GM12801 (cell line): ENCODE measurements around the gene ANKRD61.

Experiments
- TF ChIP-seq, protein P1 (sequence below): IDR thresholded peaks from one replicate; pipeline ENCODE4 v1.5.1; 2011; ENCODE audit warnings: control low read depth; ENCODE audit not compliant: insufficient read length; ENCODE audit errors: extremely low read depth

The ANKRD61 gene

DNA sequence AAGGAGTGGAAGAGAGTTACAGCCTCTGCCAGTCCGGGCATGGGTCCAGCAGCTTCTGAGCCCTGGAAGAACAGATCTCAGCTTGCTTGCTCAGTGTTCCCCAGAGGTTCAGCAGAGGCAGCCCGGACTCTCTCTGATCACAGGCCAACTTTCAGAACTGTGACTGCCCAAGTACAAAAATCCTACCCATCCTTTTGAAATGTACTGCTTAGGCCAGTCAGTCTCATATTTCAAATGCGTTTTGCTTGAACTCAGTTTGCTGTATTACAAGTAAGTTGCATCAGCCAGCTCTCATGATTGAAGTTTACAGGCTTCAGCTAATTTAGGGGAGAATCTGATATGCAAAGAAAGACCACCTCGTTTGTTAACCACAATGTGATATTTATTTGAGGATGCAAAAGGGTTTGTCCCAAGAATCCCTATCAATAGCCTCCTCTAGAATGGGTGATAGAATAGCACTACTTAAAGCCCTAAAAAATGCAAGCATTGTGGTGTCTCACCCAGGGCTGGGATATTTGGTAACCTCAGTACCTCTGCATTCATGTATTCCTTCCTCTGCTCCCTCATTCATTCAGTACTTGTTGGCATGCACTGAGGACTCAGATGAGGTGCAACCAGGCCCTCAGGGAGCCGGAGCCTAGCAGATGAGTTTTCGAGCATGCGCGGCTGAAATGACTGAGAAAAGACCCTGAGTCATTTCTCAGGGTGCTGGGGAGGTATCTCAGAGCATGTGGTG lies 15.1 kb upstream of the ANKRD61 start:
- TF ChIP-seq, protein P1, sequence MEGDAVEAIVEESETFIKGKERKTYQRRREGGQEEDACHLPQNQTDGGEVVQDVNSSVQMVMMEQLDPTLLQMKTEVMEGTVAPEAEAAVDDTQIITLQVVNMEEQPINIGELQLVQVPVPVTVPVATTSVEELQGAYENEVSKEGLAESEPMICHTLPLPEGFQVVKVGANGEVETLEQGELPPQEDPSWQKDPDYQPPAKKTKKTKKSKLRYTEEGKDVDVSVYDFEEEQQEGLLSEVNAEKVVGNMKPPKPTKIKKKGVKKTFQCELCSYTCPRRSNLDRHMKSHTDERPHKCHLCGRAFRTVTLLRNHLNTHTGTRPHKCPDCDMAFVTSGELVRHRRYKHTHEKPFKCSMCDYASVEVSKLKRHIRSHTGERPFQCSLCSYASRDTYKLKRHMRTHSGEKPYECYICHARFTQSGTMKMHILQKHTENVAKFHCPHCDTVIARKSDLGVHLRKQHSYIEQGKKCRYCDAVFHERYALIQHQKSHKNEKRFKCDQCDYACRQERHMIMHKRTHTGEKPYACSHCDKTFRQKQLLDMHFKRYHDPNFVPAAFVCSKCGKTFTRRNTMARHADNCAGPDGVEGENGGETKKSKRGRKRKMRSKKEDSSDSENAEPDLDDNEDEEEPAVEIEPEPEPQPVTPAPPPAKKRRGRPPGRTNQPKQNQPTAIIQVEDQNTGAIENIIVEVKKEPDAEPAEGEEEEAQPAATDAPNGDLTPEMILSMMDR = no peak

DNA sequence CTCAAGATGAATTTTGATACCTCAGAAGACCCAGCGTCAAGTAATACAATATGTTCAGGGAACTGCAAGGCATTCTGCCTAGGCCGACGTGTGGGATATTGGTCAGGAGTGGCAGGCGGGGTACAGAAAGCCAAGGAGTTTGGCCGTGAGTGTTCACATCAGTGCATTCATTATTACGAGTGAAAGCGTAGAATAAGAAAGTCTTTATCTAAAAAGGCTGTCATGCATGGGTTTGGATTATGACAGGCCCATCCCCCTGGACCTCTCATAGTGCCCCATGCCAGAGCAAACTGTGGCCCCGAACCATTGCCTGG lies 14.6 kb upstream of the ANKRD61 start:
- TF ChIP-seq, protein P1 = no peak

DNA sequence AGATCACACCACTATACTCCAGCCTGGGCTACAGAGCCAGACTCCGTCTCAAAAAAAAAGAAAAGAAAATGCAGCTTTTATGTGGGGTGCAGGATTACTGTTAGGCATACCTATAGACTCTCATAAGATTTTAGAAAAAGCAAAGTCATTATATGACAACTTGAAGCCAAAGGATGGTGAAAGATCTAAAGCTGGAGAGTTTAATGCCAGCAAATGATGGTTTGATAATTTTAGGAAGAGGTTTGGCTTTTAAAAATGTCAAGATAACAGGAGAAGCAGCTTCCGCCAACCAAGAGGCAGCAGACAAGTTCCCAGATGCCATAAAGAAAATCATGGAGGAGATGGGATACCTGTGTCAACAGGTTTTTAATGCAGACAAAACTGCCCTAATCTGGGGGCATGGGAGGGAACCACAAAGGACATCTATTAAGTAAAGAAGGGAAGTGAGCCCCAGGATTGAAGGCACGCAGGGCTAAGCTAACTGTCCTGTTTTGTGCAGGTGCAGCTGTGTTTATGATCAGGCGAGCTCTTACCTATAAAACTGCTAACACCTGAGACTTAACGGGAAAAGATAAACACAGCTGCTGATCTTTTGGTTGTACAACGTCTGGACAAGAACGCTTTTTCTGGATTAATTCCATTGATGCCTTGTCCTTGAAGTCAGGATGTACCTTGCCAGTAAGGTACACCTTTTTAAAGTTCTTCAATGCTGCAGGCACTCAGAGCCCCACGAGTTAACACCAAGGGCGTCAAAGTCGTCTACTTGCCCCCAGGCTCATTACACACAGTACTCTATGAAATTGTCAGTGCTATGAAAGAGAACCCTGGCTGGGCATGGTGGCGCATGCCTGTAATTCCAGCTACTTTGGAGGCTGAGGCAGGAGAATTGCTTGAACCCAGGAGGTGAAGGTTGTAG lies 10.5 kb upstream of the ANKRD61 start:
- TF ChIP-seq, protein P1 = no peak

DNA sequence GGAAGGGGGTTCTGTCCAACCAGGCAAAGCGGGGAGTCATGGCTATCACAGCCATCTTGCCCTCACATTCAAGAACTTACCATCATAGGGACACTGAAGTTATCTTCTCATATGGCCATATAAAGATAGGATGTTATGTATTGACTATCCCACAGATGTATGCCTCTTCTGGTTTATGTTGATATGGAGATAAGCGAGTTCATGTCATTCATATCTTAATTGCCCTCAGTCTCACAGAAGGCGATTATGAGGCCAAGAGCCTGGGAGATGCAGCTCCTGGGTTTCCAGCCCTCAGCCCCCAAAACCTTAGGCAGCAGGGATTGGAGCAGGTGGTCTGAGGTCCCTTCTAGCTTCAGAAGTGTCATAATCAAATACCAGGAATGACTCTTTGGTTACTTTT lies 8.5 kb upstream of the ANKRD61 start:
- TF ChIP-seq, protein P1 = no peak

DNA sequence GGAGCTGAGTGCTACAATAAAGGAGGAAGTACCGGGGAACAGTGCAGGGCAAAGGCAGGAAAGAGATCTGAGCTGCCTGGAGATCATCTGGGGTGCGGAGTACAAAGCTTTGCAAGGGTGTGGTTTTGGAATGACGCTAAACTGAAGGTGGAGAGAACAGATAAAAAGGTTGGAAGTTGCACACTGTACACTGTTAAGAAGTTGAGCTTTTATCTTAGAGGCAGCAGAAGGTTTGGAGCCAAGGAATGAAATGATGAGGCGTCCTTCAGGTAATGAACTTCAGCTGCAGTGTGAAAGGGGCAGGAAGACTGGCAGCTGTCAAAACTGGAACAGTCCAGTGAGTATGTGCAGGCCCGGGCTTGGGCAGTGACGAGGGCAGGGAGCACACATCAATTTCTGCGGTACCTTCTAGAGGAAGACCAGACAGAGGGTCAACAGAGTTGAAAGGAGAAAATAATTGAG lies 7.2 kb upstream of the ANKRD61 start:
- TF ChIP-seq, protein P1 = no peak

DNA sequence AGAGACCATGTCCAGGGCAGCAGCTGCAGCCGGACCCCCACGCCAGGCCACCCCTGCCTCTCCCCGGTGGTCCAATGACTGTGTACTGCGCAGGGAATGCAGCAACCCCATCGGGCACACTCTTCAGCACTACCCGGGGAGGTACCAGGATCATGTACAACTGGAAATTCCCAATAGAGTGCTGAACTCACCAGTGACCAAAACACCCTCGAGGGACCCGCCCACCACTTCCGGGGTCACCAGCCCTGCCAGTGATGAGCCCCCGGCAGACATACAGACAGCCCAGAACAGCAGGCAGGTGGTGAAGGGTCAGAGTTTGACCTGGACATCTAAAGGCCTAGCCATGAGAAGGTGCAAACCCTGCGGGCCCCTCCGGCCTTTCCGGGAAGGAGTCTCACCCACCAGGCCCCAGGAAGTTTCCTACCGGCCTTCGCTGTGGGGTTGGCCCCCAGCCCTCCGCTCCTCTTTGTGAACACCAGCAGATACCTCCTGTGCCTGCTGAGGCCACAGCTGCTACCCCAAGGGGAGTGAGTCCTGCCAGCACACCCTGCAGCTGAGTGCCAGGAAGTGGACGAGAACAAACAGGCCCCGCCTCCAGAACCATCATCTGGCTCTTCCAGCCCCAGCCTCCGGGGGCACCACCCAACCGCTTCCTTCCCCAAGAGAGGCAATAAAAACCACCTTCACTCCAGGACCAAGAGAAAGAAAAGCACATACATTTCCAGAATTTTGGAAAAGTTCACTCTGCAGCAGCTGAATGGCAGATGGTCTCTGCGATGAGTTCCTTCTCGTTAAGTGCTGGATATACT lies 5.0 kb upstream of the ANKRD61 start:
- TF ChIP-seq, protein P1 = no peak

DNA sequence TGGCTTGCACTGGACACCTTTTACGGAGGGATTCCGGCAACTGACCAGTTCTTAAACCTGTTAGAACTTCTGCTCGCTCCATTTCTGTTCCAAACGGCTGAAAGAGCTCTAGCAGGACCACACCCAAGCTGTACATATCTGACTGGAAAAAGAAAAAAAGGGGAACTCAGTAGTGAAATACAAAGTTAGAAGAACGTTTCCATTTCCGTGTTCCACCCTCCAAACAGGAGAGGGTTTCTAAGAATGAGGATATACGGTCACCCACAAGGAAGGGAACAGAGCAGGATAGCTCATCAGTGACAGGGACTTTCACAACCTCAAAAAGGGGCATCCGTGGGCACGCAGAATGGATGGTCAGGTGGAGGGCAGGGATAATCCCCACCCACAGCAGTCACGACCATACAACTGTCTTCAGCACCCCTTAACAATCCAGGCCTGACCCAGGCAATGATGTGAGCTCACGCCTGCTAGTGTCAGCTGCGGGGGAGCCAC lies 4.3 kb upstream of the ANKRD61 start:
- TF ChIP-seq, protein P1 = no peak
